ENCODE results near the gene MT1F.

The MT1F gene
- 0.85 to 2.7 (median 2.3) reads per million in 9 experiments for total RNA-seq

GRCh38 chr16:56657555-56658326, at the start of gene MT1F:
Gene MT1F (plus strand): TSS chr16:56657959. CDS start chr16:56658059, 100 bp downstream.
- DNase-seq (peak; percentile 39 to 54 (median 45)), ATAC-seq (replicated peaks) (peak; percentile 84)
- Mint-ChIP-seq H3K9me3 (no peaks in the 10 kb centered on the region), H3K36me3 (ENCODE audit: insufficient read depth) (peaks cover 9% of the 10 kb centered on the region), H3K4me3 (peak within 1 kb of the TSS; percentile 89 to 98), H3K27me3 (peaks cover 0 to 14% of the 10 kb centered on the region in 2 donors), H3K4me1 (ENCODE audit: low read depth in 2 of 2) (peaks cover 18 to 20% of the 10 kb centered on the region in 2 donors), H3K27ac (peak within 1 kb of the TSS; percentile 90 to 94)

- Mint-ChIP-seq H3K4me1 (ENCODE audit: low read depth in 2 of 2) (peaks cover 29 to 44% of the 10 kb centered on the region in 2 donors), H3K9me3 (peaks cover 0 to 2% of the 10 kb centered on the region in 2 donors), H3K27me3 (no peaks in the 10 kb centered on the region), H3K4me3 (peak within 1 kb of the TSS; percentile 88 to 98), H3K36me3 (ENCODE audit: insufficient read depth) (no peaks in the 10 kb centered on the region), H3K27ac (peak within 1 kb of the TSS; percentile 90 to 99)
- DNase-seq (peak; percentile 79 to 83 (median 81)), ATAC-seq (replicated peaks) (peak; percentile 88)
Measured at GRCh38 chr16:56608043-56608875, 49.5 kb upstream of the MT1F start, which contains the start of gene MT2A. Gene MT2A (plus strand): TSS chr16:56608584. CDS start chr16:56608656, 72 bp downstream.

- no peaks in the 10 kb centered on the region for H3K36me3 Mint-ChIP-seq (ENCODE audit: insufficient read depth)
- peaks cover 29 to 44% of the 10 kb centered on the region in 2 donors for H3K4me1 Mint-ChIP-seq (ENCODE audit: low read depth in 2 of 2)
- DNase-seq (no peak), ATAC-seq (replicated peaks) (no peak)
- peak overlapping the region; percentile 90 to 99 for H3K27ac Mint-ChIP-seq
- H3K27me3 Mint-ChIP-seq = no peaks in the 10 kb centered on the region
- peak overlapping the region; percentile 88 to 98 for H3K4me3 Mint-ChIP-seq
- H3K9me3 Mint-ChIP-seq = peaks cover 0 to 2% of the 10 kb centered on the region in 2 donors
Measured at GRCh38 chr16:56608876-56609462, 48.8 kb upstream of the MT1F start.

GRCh38 chr16:56609463-56609921, 48.3 kb upstream of the MT1F start:
- Mint-ChIP-seq H3K27ac (peak overlapping the region; percentile 90 to 99), H3K27me3 (no peaks in the 10 kb centered on the region), H3K4me1 (ENCODE audit: low read depth in 2 of 2) (peaks cover 29 to 44% of the 10 kb centered on the region in 2 donors), H3K36me3 (ENCODE audit: insufficient read depth) (no peaks in the 10 kb centered on the region), H3K9me3 (peaks cover 0 to 2% of the 10 kb centered on the region in 2 donors), H3K4me3 (peak overlapping the region; percentile 88 to 98)
- ATAC-seq (replicated peaks) (peak; percentile 45), DNase-seq (peak; percentile 67 to 72 (median 68))

GRCh38 chr16:56610017-56610608, 47.6 kb upstream of the MT1F start:
- DNase-seq = peak; percentile 38 to 63 (median 42)
- Mint-ChIP-seq H3K4me1 (ENCODE audit: low read depth in 2 of 2) (peaks cover 29 to 44% of the 10 kb centered on the region in 2 donors), H3K27ac (peak overlapping the region; percentile 90 to 99)

GRCh38 chr16:56610609-56611111, 47.1 kb upstream of the MT1F start:
- H3K36me3 Mint-ChIP-seq (ENCODE audit: insufficient read depth) = no peaks in the 10 kb centered on the region
- H3K27ac Mint-ChIP-seq = peak overlapping the region; percentile 90 to 99
- peaks cover 29 to 44% of the 10 kb centered on the region in 2 donors for H3K4me1 Mint-ChIP-seq (ENCODE audit: low read depth in 2 of 2)
- H3K9me3 Mint-ChIP-seq = peaks cover 0 to 2% of the 10 kb centered on the region in 2 donors
- peak overlapping the region; percentile 88 to 98 for H3K4me3 Mint-ChIP-seq
- no peaks in the 10 kb centered on the region for H3K27me3 Mint-ChIP-seq
- ATAC-seq (replicated peaks) = no peak
- no peak for DNase-seq

More at GRCh38 chr16:56610017-56610608, 47.6 kb upstream of the MT1F start:
- H3K27me3 Mint-ChIP-seq = no peaks in the 10 kb centered on the region
- H3K4me3 Mint-ChIP-seq = peak overlapping the region; percentile 88 to 98
- no peaks in the 10 kb centered on the region for H3K36me3 Mint-ChIP-seq (ENCODE audit: insufficient read depth)
- peaks cover 0 to 2% of the 10 kb centered on the region in 2 donors for H3K9me3 Mint-ChIP-seq
- ATAC-seq (replicated peaks) = peak; percentile 51

- peaks cover 29 to 44% of the 10 kb centered on the region in 2 donors for H3K4me1 Mint-ChIP-seq (ENCODE audit: low read depth in 2 of 2)
- no peaks in the 10 kb centered on the region for H3K36me3 Mint-ChIP-seq (ENCODE audit: insufficient read depth)
- ATAC-seq (replicated peaks) (no peak), DNase-seq (no peak)
- peaks cover 0 to under 1% of the 10 kb centered on the region in 2 donors for H3K27me3 Mint-ChIP-seq
- H3K27ac Mint-ChIP-seq = peak overlapping the region; percentile 90 to 99
- peaks cover 0 to 2% of the 10 kb centered on the region in 2 donors for H3K9me3 Mint-ChIP-seq
- H3K4me3 Mint-ChIP-seq = peak overlapping the region; percentile 54 to 88
Measured at GRCh38 chr16:56611281-56611833, 46.4 kb upstream of the MT1F start.

GRCh38 chr16:56613706-56614105, 44.1 kb upstream of the MT1F start:
- ATAC-seq (replicated peaks) (no peak), DNase-seq (no peak)
- Mint-ChIP-seq H3K27ac (no peak overlapping the region), H3K4me3 (no peak overlapping the region), H3K27me3 (peaks cover 0 to 24% of the 10 kb centered on the region in 2 donors), H3K9me3 (peaks cover 0 to 2% of the 10 kb centered on the region in 2 donors), H3K36me3 (ENCODE audit: insufficient read depth) (no peaks in the 10 kb centered on the region), H3K4me1 (ENCODE audit: low read depth in 2 of 2) (peaks cover 23 to 31% of the 10 kb centered on the region in 2 donors)

GRCh38 chr16:56614549-56614991, 43.2 kb upstream of the MT1F start:
- ATAC-seq (replicated peaks) (no peak), DNase-seq (no peak)
- H3K4me1 Mint-ChIP-seq (ENCODE audit: low read depth in 2 of 2) = peaks cover 16 to 23% of the 10 kb centered on the region in 2 donors
- H3K9me3 Mint-ChIP-seq = peaks cover 0 to 2% of the 10 kb centered on the region in 2 donors
- no peak overlapping the region for H3K4me3 Mint-ChIP-seq
- no peaks in the 10 kb centered on the region for H3K36me3 Mint-ChIP-seq (ENCODE audit: insufficient read depth)
- H3K27ac Mint-ChIP-seq = no peak overlapping the region
- peaks cover 0 to 33% of the 10 kb centered on the region in 2 donors for H3K27me3 Mint-ChIP-seq

GRCh38 chr16:56615353-56615752, 42.4 kb upstream of the MT1F start:
- ATAC-seq (replicated peaks) (no peak), DNase-seq (no peak)
- Mint-ChIP-seq H3K9me3 (peaks cover 0 to 2% of the 10 kb centered on the region in 2 donors), H3K4me1 (ENCODE audit: low read depth in 2 of 2) (peaks cover 11 to 15% of the 10 kb centered on the region in 2 donors), H3K27me3 (peaks cover 0 to 36% of the 10 kb centered on the region in 2 donors), H3K4me3 (no peak overlapping the region), H3K36me3 (ENCODE audit: insufficient read depth) (no peaks in the 10 kb centered on the region), H3K27ac (no peak overlapping the region)

- ATAC-seq (replicated peaks) (no peak), DNase-seq (no peak)
- Mint-ChIP-seq H3K27ac (no peak overlapping the region), H3K27me3 (peaks cover 0 to 36% of the 10 kb centered on the region in 2 donors), H3K4me3 (peak overlapping the region; percentile 48 to 62), H3K9me3 (no peaks in the 10 kb centered on the region), H3K36me3 (ENCODE audit: insufficient read depth) (no peaks in the 10 kb centered on the region), H3K4me1 (ENCODE audit: low read depth in 2 of 2) (peaks cover 0 to 4% of the 10 kb centered on the region in 2 donors)
Measured at GRCh38 chr16:56616608-56617211, 41.0 kb upstream of the MT1F start.

Measured in effector memory CD8-positive, alpha-beta T cell (primary cell).